Cardiac muscle cell (in vitro differentiated cells and primary cell): ENCODE results near the gene PLPPR2. TPM values are rescaled to one million over a fixed set of nuclear protein-coding genes. Genes with fewer than 3 reads are reported as not detected.

Experiments
- DNase-seq, 2 donors: peaks; one replicate each; pipeline versions ENCODE4 v3.0.0 to v3.0.0-alpha.2; 2010 to 2017; ENCODE audit warnings: low read depth in 1 of 2, low spot score in 1 of 2
- H3K27ac ChIP-seq: fragments of 200-600 bp; sonication (generic); 2 replicates; pipeline ENCODE4 v1.5.1; 2016
- H3K27me3 ChIP-seq: fragments of 200-600 bp; sonication (generic); 2 replicates; pipeline ENCODE4 v1.6.0; 2016; ENCODE audit warnings: control low read depth
- H3K36me3 ChIP-seq: fragments of 200-600 bp; sonication (generic); 2 replicates; pipeline ENCODE4 v1.5.1; 2016; ENCODE audit warnings: control low read depth
- H3K4me1 ChIP-seq: fragments of 200-600 bp; sonication (generic); 2 replicates; pipeline ENCODE4 v1.8.1; 2017; ENCODE audit warnings: low read depth, mild to moderate bottlenecking, mixed run types
- H3K4me3 ChIP-seq: fragments of 200-600 bp; sonication (generic); 2 replicates; pipeline ENCODE4 v1.5.1; 2016; ENCODE audit warnings: mild to moderate bottlenecking
- H3K9me3 ChIP-seq: fragments of 200-600 bp; sonication (generic); 2 replicates; pipeline ENCODE4 v1.5.1; 2017; ENCODE audit warnings: low read depth, mild to moderate bottlenecking, control low read depth
- CTCF ChIP-seq: IDR thresholded peaks from 2 replicates; pipeline ENCODE4 v1.5.1; 2012; ENCODE audit warnings: low read depth, mild to moderate bottlenecking, low read length
- polyA plus RNA-seq: library from polyadenylated mRNA; unstranded; fragments of >200 nt; fragmentation: Nextera tagmentation; extraction: Ambion mirVana; gene quantifications from 2 replicates; pipeline ENCODE4 v1.2.1, GENCODE V29; 2016
- total RNA-seq: library from RNA; depleted of rRNA; stranded (reverse); fragments of >200 nt; gene quantifications from 2 replicates; pipeline ENCODE4 v1.2.3, GENCODE V29; 2016

PLPPR2 gene
- total and polyA plus RNA-seq, 2 experiments from 2014 or later, result 13.4 to 14.9 TPM

- H3K27ac ChIP-seq, result no peak overlapping the region
- no peak for TF ChIP-seq CTCF
- H3K27me3 ChIP-seq, result no peaks in the 10 kb centered on the region
- no peaks in the 10 kb centered on the region for H3K9me3 ChIP-seq
- H3K4me1 ChIP-seq, result no peaks in the 10 kb centered on the region
- DNase-seq, result no peak
- H3K36me3 ChIP-seq, result no peaks in the 10 kb centered on the region
- no peak overlapping the region for H3K4me3 ChIP-seq
These were observed 35.9 kb downstream of the PLPPR2 start for GRCh38 chr19:11390933-11391680.

DNA sequence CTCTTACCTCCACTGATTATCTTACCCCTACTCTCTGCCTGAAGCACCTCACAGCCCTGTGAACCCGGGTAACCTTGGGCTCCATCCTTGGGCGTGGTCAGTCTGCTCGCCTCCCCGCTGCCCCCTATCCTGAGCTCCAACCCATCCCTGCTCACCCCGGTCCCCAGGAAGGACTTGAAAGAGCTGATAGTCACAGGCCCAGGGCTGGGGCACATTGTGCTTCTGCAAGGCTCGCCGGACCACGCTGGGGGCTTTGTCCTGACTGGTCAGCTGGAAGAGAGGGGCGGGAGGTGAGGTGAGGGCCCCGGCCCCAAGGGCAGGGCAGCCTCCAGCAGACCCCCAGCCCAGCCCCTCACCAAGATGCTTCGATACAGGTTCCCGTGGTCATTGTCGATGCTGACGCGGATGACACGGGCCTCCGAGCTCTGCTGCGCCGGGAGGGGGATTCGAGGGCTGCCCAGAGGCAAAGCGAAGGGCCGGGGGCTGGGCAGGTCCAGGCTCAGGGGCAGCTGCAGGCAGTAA, 41.9 kb downstream of the PLPPR2 start:
- no peaks in the 10 kb centered on the region for H3K9me3 ChIP-seq
- DNase-seq, result no peak
- H3K36me3 ChIP-seq, result no peaks in the 10 kb centered on the region
- H3K27ac ChIP-seq, result no peak overlapping the region
- TF ChIP-seq CTCF, result no peak
- H3K4me3 ChIP-seq, result no peak overlapping the region
- H3K4me1 ChIP-seq, result no peaks in the 10 kb centered on the region
- no peaks in the 10 kb centered on the region for H3K27me3 ChIP-seq

GRCh38 chr19:11399667-11400066, 44.4 kb downstream of the PLPPR2 start:
- H3K36me3 ChIP-seq, result no peaks in the 10 kb centered on the region
- H3K9me3 ChIP-seq, result no peaks in the 10 kb centered on the region
- H3K27me3 ChIP-seq, result no peaks in the 10 kb centered on the region
- no peak for TF ChIP-seq CTCF
- H3K27ac ChIP-seq, result no peak overlapping the region
- no peak for DNase-seq
- H3K4me3 ChIP-seq, result no peak overlapping the region
- H3K4me1 ChIP-seq, result peaks cover under 1% of the 10 kb centered on the region

DNA sequence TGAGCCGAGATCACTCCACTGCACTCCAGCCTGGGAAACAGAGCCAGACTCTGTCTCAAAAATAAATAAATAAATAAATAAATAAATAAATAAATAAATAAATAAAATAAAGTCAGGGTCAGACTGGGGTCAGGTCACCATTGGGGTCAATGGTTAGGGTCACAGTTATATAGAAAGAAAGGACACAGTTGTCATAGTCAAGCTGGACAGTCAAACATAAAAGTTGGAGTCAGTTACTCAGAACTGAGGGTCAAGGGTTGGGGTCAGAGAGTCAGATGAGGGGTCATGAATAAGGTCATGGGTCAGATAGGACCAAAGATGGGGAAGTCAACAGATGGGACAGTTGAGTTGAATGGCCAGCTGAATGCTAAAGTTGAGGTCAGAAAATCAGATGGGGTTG, 45.6 kb downstream of the PLPPR2 start:
- no peak for TF ChIP-seq CTCF
- Histone ChIP-seq H3K27ac (no peak overlapping the region), H3K4me1 (peaks cover 7% of the 10 kb centered on the region), H3K9me3 (no peaks in the 10 kb centered on the region), H3K27me3 (no peaks in the 10 kb centered on the region), H3K36me3 (no peaks in the 10 kb centered on the region), H3K4me3 (no peak overlapping the region)
- DNase-seq, result no peak

DNA sequence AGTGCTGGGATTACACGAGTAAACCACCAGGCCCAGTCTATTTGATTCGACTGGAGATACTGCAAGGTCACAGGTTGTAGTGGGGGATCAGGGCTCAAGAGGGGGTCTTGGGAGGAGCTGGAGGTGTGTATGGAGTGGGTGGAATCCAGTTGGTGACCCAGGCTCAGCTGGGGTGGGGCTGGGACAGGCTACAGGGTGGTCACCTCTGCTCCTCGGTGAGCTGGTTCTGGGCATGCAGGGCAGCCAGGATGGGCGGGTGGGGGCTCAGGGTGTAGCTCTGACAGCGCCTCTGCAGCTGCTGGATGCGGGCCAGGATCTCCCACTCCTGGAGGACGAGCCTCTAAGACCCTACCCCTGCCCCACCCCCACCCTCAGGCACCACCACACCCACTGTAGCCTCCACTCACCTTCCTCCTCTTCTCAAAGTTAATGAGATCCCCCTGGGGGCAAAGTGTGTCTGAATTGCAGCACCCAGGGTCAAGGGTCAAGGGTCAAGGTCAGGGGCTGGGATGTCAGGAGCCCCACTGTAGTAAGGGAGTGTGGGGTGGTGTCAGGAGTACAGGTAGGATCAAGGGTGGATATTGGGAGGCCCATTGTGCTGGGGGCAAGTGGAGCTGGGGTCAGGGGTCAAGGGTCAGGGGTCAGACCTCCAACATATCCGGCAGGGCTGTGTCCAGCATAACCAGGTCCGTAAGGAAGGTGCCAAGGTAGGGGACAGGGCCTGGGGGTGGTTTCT, 46.7 kb downstream of the PLPPR2 start:
- Histone ChIP-seq H3K36me3 (no peaks in the 10 kb centered on the region), H3K27me3 (no peaks in the 10 kb centered on the region), H3K27ac (no peak overlapping the region), H3K4me1 (peaks cover 7% of the 10 kb centered on the region), H3K4me3 (no peak overlapping the region), H3K9me3 (no peaks in the 10 kb centered on the region)
- DNase-seq, result no peak
- no peak for TF ChIP-seq CTCF
